Measurements from ENCODE around the gene UBXN4.

The UBXN4 gene

GRCh38 chr2:135815269-135815668 is 73.6 kb downstream of the UBXN4 start:
- no peak for DNase-seq

- DNase-seq, result no peak
These were observed 75.8 kb downstream of the UBXN4 start for GRCh38 chr2:135817466-135817865.

- no peak for DNase-seq
These were observed 76.3 kb downstream of the UBXN4 start for GRCh38 chr2:135817951-135818350.

GRCh38 chr2:135818937-135819610 is 77.4 kb downstream of the UBXN4 start:
- no peak for DNase-seq

- DNase-seq, result peak; percentile 80
These were observed 78.5 kb downstream of the UBXN4 start for GRCh38 chr2:135820003-135820618.

- no peak for DNase-seq
These were observed 79.5 kb downstream of the UBXN4 start for GRCh38 chr2:135821190-135821589.

- no peak for DNase-seq
These were observed 81.2 kb downstream of the UBXN4 start for GRCh38 chr2:135822855-135823254.

- DNase-seq, result peak; percentile 45
These were observed 83.5 kb downstream of the UBXN4 start for GRCh38 chr2:135825131-135825530.

- peak; percentile 45 for DNase-seq
These were observed 84.0 kb downstream of the UBXN4 start for GRCh38 chr2:135825550-135826176.

- no peak for DNase-seq
These were observed 84.9 kb downstream of the UBXN4 start for GRCh38 chr2:135826544-135826943.

GRCh38 chr2:135829378-135830135 is 87.9 kb downstream of the UBXN4 start:
- DNase-seq, result no peak

- no peak for DNase-seq
These were observed 89.6 kb downstream of the UBXN4 start for GRCh38 chr2:135831180-135831812.

GRCh38 chr2:135832891-135833290 is 91.2 kb downstream of the UBXN4 start:
- no peak for DNase-seq
